M059J (cell line): ENCODE measurements around the gene SEL1L3. TPM values are rescaled to one million over a fixed set of nuclear protein-coding genes. Genes with fewer than 3 reads are reported as not detected.

Experiments used
- DNase-seq: peaks from one replicate; pipeline ENCODE4 v3.0.0-alpha.2; 2012; ENCODE audit warnings: low read depth
- total RNA-seq: library from RNA; depleted of rRNA; stranded (reverse); fragments of >200 nt; shearing (Covaris generic); gene quantifications from 2 replicates; pipeline ENCODE4 v1.2.3, GENCODE V29; 2014

Gene SEL1L3
- total RNA-seq, 1 experiment from 2014 or later, result 9.1 TPM

- DNase-seq, result no peak
These were observed 6.0 kb downstream of the SEL1L3 start for GRCh38 chr4:25856756-25857155.

GRCh38 chr4:25852103-25852502 lies 10.7 kb downstream of the SEL1L3 start:
- no peak for DNase-seq

- no peak for DNase-seq
These were observed 15.5 kb downstream of the SEL1L3 start for GRCh38 chr4:25847329-25847728.

- no peak for DNase-seq
These were observed 16.7 kb downstream of the SEL1L3 start for GRCh38 chr4:25845841-25846653.

GRCh38 chr4:25844961-25845712 lies 17.7 kb downstream of the SEL1L3 start:
- no peak for DNase-seq

GRCh38 chr4:25843340-25844097 lies 19.3 kb downstream of the SEL1L3 start:
- peak; percentile 47 for DNase-seq

GRCh38 chr4:25842229-25842845 lies 20.5 kb downstream of the SEL1L3 start:
- DNase-seq, result no peak

- peak; percentile 47 for DNase-seq
These were observed 23.1 kb downstream of the SEL1L3 start for GRCh38 chr4:25839687-25840086.

- no peak for DNase-seq
These were observed 23.6 kb downstream of the SEL1L3 start for GRCh38 chr4:25839233-25839632.

- DNase-seq, result no peak
These were observed 24.3 kb downstream of the SEL1L3 start for GRCh38 chr4:25838526-25838925.

- DNase-seq, result no peak
These were observed 25.7 kb downstream of the SEL1L3 start for GRCh38 chr4:25837107-25837506.

- DNase-seq, result no peak
These were observed 27.4 kb downstream of the SEL1L3 start for GRCh38 chr4:25835384-25835783.

GRCh38 chr4:25834411-25835107 lies 28.2 kb downstream of the SEL1L3 start:
- no peak for DNase-seq

GRCh38 chr4:25830548-25830947 lies 32.2 kb downstream of the SEL1L3 start:
- DNase-seq, result no peak

GRCh38 chr4:25827897-25828296 lies 34.9 kb downstream of the SEL1L3 start:
- no peak for DNase-seq

GRCh38 chr4:25827373-25827772 lies 35.4 kb downstream of the SEL1L3 start:
- DNase-seq, result no peak

GRCh38 chr4:25826074-25826752 lies 36.6 kb downstream of the SEL1L3 start:
- DNase-seq, result no peak

GRCh38 chr4:25823632-25824031 lies 39.2 kb downstream of the SEL1L3 start:
- no peak for DNase-seq

- DNase-seq, result no peak
These were observed 40.9 kb downstream of the SEL1L3 start for GRCh38 chr4:25821899-25822298.

- no peak for DNase-seq
These were observed 41.5 kb downstream of the SEL1L3 start for GRCh38 chr4:25821267-25821666.

GRCh38 chr4:25818876-25819275 lies 43.9 kb downstream of the SEL1L3 start:
- DNase-seq, result no peak
